Measurements from ENCODE around the gene APPL2. TPM values are rescaled to one million over a fixed set of nuclear protein-coding genes. Genes with fewer than 3 reads are reported as not detected.

The APPL2 gene
- total RNA-seq, 1 donor, result 67.0 TPM

DNA sequence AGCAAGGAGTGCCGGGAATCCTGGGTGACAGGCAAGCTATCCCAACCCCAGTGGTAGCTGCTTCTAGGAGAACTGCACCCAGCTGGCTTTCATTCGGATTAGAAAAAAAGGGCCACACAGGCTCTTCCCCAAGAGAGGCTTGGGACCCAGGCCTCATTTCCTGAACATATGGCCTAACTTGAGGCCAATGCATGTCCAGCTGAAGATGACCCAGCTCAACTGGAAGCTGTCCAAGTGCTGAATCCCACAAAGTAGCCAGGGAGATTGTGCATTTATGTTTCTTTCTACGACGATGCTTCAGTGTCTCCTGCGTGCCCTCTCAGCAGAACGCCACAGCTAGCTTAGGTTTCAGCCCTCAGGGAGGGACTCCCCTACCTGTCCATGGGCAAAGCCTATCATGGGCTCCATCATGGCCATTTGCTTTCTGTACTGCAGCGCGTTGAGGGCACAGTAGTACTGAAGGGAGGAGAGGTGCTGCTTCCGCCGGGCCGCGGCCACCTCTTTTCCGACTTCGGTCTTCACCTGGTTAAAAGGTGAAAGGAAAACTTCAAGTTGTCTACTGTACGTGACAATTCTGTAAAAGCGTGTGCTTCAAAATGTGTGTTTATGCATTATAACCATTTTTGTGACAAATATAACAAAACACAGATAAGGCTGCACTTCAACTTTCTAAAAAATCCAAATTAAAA lies 29.1 kb downstream of the APPL2 start:
- Histone ChIP-seq H3K27me3 (ENCODE audit: insufficient read depth, low read length) (no peaks in the 10 kb centered on the region), H3K4me1 (ENCODE audit: insufficient read depth, low read length) (peaks cover 14% of the 10 kb centered on the region), H3K9me3 (ENCODE audit: low read depth, low read length) (no peaks in the 10 kb centered on the region), H2AFZ (ENCODE audit: low read length) (no peak overlapping the region), H3K36me3 (ENCODE audit: insufficient read depth, low read length) (peaks cover 87% of the 10 kb centered on the region), H3K4me3 (ENCODE audit: insufficient read depth, low read length) (no peak overlapping the region), H4K20me1 (ENCODE audit: insufficient read depth, low read length) (no peaks in the 10 kb centered on the region), H3K79me2 (ENCODE audit: insufficient read depth, low read length) (peaks cover 6% of the 10 kb centered on the region), H3K4me2 (ENCODE audit: insufficient read depth, low read length) (no peak overlapping the region), H3K27ac (ENCODE audit: low read depth, low read length) (peak overlapping the region; percentile 98)
- no peak for DNase-seq (ENCODE audit: insufficient read length, low spot score, missing footprints)
- TF ChIP-seq, protein P1, sequence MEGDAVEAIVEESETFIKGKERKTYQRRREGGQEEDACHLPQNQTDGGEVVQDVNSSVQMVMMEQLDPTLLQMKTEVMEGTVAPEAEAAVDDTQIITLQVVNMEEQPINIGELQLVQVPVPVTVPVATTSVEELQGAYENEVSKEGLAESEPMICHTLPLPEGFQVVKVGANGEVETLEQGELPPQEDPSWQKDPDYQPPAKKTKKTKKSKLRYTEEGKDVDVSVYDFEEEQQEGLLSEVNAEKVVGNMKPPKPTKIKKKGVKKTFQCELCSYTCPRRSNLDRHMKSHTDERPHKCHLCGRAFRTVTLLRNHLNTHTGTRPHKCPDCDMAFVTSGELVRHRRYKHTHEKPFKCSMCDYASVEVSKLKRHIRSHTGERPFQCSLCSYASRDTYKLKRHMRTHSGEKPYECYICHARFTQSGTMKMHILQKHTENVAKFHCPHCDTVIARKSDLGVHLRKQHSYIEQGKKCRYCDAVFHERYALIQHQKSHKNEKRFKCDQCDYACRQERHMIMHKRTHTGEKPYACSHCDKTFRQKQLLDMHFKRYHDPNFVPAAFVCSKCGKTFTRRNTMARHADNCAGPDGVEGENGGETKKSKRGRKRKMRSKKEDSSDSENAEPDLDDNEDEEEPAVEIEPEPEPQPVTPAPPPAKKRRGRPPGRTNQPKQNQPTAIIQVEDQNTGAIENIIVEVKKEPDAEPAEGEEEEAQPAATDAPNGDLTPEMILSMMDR (IDR thresholded peaks at IDR 0.05; ENCODE audit: extremely low read depth, low read depth, low read length), result no peak

- Histone ChIP-seq H3K9me3 (ENCODE audit: low read depth, low read length) (no peaks in the 10 kb centered on the region), H4K20me1 (ENCODE audit: insufficient read depth, low read length) (no peaks in the 10 kb centered on the region), H3K4me2 (ENCODE audit: insufficient read depth, low read length) (no peak overlapping the region), H2AFZ (ENCODE audit: low read length) (no peak overlapping the region), H3K27me3 (ENCODE audit: insufficient read depth, low read length) (no peaks in the 10 kb centered on the region), H3K36me3 (ENCODE audit: insufficient read depth, low read length) (peaks cover 82% of the 10 kb centered on the region), H3K27ac (ENCODE audit: low read depth, low read length) (peak overlapping the region; percentile 98), H3K79me2 (ENCODE audit: insufficient read depth, low read length) (peaks cover 3% of the 10 kb centered on the region), H3K4me3 (ENCODE audit: insufficient read depth, low read length) (no peak overlapping the region), H3K4me1 (ENCODE audit: insufficient read depth, low read length) (peaks cover 14% of the 10 kb centered on the region)
- no peak for DNase-seq (ENCODE audit: insufficient read length, low spot score, missing footprints)
- TF ChIP-seq, protein P1 (IDR thresholded peaks at IDR 0.05; ENCODE audit: extremely low read depth, low read depth, low read length), result no peak
Measured at GRCh38 chr12:105205322-105206048, 30.5 kb downstream of the APPL2 start.

DNA sequence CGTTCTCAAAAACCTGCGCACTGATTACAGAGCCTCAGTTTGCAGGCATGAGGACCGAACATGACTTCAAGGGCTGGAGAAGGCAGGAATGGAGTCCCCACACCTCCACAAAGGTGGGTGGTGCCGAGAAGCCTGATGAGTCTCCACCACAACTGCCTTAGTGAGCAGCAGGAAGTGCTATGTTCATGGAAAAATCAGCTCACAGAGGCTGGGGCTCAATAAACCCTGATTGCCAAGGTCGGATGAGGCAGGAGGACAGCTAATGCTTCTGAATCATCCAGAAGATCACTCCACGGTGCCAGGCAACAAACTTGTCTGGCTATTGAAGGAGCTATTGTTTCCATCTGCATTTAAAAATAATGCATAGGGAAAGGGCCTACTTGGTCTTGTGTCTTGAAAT lies 31.1 kb downstream of the APPL2 start:
- no peaks in the 10 kb centered on the region for H3K9me3 ChIP-seq (ENCODE audit: low read depth, low read length)
- H3K27me3 ChIP-seq (ENCODE audit: insufficient read depth, low read length), result no peaks in the 10 kb centered on the region
- H3K79me2 ChIP-seq (ENCODE audit: insufficient read depth, low read length), result peaks cover 3% of the 10 kb centered on the region
- H4K20me1 ChIP-seq (ENCODE audit: insufficient read depth, low read length), result no peaks in the 10 kb centered on the region
- TF ChIP-seq, protein P1 (IDR thresholded peaks at IDR 0.05; ENCODE audit: extremely low read depth, low read depth, low read length), result no peak
- peaks cover 84% of the 10 kb centered on the region for H3K36me3 ChIP-seq (ENCODE audit: insufficient read depth, low read length)
- H3K4me3 ChIP-seq (ENCODE audit: insufficient read depth, low read length), result no peak overlapping the region
- H3K4me1 ChIP-seq (ENCODE audit: insufficient read depth, low read length), result peaks cover 14% of the 10 kb centered on the region
- peak; percentile 81 for DNase-seq (ENCODE audit: insufficient read length, low spot score, missing footprints)
- peak overlapping the region; percentile 98 for H3K27ac ChIP-seq (ENCODE audit: low read depth, low read length)
- H3K4me2 ChIP-seq (ENCODE audit: insufficient read depth, low read length), result no peak overlapping the region
- no peak overlapping the region for H2AFZ ChIP-seq (ENCODE audit: low read length)

GRCh38 chr12:105204127-105204526 lies 31.8 kb downstream of the APPL2 start:
- DNase-seq (ENCODE audit: insufficient read length, low spot score, missing footprints), result no peak
- Histone ChIP-seq H2AFZ (ENCODE audit: low read length) (no peak overlapping the region), H3K9me3 (ENCODE audit: low read depth, low read length) (no peaks in the 10 kb centered on the region), H3K4me1 (ENCODE audit: insufficient read depth, low read length) (peaks cover 18% of the 10 kb centered on the region), H3K4me3 (ENCODE audit: insufficient read depth, low read length) (no peak overlapping the region), H4K20me1 (ENCODE audit: insufficient read depth, low read length) (no peaks in the 10 kb centered on the region), H3K4me2 (ENCODE audit: insufficient read depth, low read length) (no peak overlapping the region), H3K79me2 (ENCODE audit: insufficient read depth, low read length) (peaks cover 3% of the 10 kb centered on the region), H3K27me3 (ENCODE audit: insufficient read depth, low read length) (no peaks in the 10 kb centered on the region), H3K36me3 (ENCODE audit: insufficient read depth, low read length) (peaks cover 81% of the 10 kb centered on the region), H3K27ac (ENCODE audit: low read depth, low read length) (peak overlapping the region; percentile 98)
- TF ChIP-seq, protein P1 (IDR thresholded peaks at IDR 0.05; ENCODE audit: extremely low read depth, low read depth, low read length), result no peak

All from osteoblast (primary cell).